Measurements from ENCODE around the gene KCNT1.

The KCNT1 gene

DNA sequence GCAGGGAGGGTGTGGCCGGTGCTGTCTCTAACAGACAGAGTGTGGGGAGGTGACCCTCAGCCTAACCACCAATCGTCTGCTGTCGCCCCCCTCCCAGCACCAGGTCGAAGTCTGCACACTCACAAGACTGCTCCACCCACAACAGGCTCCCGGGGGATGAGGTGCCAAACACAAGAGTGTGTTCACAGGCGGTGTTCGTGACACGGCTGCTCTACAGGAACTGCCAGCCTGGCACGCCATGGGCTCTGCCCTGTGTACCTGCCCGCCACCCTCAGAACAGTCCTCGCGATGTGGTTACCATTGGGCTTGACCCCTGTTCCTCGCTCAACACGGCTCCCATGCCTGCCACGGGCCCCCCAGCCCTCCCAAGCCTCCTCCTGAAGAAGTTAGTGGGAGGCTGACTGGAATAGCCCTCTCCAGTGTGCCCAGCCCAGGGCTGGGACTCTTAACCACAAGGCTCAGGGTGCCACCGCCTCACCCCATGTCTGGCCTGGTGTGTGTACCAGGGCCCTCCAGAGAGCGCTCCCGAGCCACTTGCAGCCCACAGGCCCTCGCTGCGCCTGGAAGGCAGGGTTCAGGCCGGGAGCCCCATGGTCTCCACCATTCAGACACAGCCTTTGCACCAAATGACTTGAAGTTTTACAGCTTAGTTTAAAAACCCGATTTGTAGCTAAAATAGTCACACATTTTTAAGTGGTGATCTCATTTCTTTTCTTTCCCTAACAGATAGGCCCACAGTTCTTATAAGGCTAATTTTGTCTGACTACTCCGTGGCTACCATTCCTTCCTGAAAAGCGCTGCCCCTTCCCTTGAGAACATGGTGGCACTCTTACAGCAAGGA, 102.8 kb downstream of the KCNT1 start:
- no peak for DNase-seq

DNA sequence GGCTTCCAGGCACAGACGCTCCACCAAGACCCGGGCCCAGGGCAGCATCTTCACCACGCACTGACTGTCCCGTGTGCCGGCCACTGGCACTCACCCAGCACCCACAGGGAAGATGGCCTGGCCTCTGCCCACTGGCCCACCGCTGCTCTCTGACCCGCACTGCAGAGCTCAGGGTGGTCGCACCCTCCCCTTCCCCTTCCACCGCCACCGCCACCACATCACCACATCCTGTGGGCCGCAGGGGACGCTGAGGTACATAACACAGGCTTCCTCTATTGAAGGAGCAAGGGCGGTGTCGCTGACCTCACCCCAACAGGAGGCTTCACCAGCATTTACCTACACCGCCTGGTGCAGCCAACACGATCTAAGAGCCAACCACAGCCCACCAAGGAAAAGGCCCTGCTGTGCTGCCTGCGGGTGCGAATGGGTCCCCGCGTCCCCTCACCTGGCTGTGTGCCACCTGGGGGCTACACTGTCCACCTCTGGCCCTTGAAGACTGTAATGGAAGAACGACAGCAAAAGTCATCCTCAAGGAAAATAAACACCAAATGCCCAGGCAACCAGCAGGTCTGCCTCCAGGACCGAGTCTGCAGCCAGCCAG, 103.5 kb downstream of the KCNT1 start:
- no peak for DNase-seq

GRCh38 chr9:135809166-135809565, 107.2 kb downstream of the KCNT1 start:
- no peak for DNase-seq

- no peak for DNase-seq
Observed at GRCh38 chr9:135810806-135811575, 109.0 kb downstream of the KCNT1 start.

DNA sequence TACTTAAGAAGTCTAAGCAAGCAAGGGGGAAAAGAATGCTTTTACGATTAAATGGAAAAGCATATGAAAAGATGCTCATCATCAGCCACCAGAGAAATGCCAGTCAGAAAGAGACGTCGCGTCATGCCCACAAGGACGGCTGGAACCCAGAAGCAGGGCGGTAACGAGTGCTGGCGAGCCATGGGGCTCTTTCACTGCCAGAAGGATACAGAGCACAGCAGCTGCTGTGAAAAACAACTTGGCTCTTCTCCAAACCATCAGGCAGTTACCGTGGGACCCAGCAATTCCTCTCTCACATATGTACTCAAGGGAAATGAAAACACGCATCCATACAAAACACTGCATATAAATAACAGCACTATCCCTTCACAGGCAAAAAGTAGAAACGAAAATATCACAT, 109.8 kb downstream of the KCNT1 start:
- DNase-seq: peak; percentile 9

GRCh38 chr9:135812961-135813360, 111.0 kb downstream of the KCNT1 start:
- DNase-seq: no peak

GRCh38 chr9:135813671-135814290, 111.8 kb downstream of the KCNT1 start:
- DNase-seq: no peak

DNA sequence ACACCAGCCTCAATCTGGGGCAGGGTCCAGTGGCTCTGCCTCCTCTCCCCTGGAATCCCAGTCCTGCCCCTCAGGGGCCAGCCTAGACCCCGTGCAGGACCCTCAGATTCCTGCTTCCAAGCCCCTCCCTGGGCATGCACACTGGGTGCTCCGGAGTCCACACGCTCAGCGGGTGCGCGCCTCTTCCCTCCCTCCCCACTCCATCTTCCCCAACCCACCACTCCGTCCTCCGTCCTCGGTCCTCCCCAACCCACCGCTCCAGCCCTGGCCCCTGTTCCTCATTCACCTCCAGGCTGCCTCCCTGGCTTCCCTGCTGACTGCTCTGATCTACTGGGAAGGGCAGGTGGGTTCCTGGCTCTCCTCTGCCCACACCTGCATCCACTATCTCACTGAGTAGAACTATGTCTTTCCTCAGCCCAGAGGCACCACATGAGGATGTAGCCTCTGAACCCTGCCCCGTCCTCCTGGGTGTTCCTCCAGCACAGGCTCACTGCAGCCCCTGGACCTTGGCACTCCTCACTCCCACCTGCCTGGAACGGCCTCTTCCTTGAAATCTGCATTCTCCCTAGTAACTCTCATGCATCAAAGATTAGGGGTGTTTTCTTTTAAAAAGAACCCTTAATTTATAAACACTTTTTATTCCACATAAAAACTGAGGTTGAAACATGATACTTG, 112.6 kb downstream of the KCNT1 start:
- DNase-seq: no peak

DNA sequence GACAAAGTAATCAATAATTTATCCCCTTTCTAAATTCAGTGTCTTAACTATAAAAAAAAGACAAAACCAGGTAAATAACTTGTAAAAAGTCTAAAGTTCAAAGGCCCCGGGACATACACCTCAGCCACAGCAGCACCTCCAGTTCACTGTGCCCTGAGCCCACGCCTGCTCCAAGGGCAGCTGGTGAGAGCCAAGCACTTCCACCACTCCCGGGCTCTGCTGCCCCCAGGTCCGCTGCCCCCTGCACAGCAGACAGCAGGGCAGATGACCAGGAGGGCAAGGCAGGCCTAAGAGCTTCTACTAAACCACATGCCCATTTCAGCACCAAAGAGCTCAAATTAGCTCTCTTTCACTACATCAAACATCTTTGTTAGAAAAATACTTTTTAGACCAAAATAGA, 113.4 kb downstream of the KCNT1 start:
- no peak for DNase-seq

- peak; percentile 87 for DNase-seq
Observed at GRCh38 chr9:135815830-135816650, 114.1 kb downstream of the KCNT1 start.

DNA sequence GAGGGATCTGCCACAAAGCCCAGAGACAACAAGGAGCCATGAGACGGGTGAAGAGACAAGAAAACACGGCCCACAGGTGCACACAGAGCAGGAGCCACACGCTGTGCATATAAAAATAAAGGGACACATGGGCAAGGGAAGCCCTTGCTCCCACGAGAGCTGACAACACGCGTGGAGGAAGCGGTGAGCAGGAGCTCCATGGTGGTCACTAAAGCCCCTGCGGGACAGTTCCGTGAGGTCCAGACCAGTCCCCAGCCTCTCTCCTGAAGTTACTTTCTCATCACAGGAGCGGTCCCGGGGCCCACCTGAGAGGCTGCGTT, 114.6 kb downstream of the KCNT1 start:
- DNase-seq: no peak

GRCh38 chr9:135817951-135818717, 116.1 kb downstream of the KCNT1 start:
- no peak for DNase-seq

DNA sequence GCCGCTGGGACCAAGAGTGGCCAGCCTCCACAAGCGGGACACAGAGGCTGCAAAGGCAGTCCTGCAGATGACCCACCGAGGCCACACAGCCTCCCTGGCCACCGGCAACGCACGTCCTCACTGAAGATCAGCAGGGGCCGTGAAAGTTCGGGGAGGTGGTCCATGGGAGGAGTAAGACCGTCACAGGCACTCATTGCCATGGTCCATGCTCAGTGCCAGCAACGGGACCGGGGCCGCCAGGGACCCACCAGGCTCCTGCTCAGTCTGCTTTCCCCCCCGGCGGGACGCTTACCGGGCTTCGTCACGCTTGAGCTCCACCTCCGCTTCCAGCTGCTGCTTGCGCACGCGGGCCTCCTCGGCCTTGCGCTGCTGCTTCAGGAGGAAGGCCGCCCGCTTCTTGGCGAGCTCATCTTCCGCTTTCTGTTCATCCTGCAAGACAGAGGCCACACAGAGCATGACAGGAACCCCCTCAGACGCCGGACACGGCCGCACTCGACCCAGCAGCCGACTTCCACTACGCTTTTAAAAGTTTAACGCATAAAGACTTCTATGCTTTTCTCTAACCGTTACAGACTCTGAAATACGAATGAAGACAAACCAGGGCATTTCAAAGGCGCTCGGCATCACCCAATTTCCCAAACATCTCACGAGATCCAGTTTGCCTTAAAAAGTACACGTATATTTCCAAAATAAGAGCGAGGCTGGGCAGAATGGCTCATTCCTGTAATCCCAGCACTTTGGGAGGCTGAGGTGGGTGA, 116.9 kb downstream of the KCNT1 start:
- no peak for DNase-seq

GRCh38 chr9:135819905-135820304, 117.9 kb downstream of the KCNT1 start:
- no peak for DNase-seq

GRCh38 chr9:135820661-135821060, 118.7 kb downstream of the KCNT1 start:
- DNase-seq: no peak

GRCh38 chr9:135821116-135821515, 119.1 kb downstream of the KCNT1 start:
- DNase-seq: no peak

- DNase-seq: no peak
Observed at GRCh38 chr9:135821733-135822373, 119.9 kb downstream of the KCNT1 start.

DNA sequence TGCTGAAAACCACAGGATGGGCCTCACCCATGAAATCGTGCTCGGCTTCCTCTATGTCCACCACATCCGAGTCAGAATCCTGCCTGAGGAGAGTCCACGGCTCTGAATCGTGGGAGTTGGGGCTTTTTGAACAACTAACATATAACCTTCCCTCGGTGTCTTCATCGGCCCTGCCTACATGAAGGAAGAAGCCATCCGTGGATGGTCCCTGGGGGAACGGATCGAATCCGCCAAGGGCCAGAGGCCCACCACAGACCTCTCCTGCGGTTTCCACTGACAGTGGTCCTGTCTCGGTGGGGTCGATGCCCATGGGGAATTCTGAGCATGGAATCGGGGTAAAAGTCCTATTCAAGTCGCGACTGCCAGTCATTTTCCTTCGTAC, 120.4 kb downstream of the KCNT1 start:
- no peak for DNase-seq

- DNase-seq: no peak
Observed at GRCh38 chr9:135823036-135823435, 121.1 kb downstream of the KCNT1 start.
